Esophagus muscularis mucosa (tissue), 3 donors: ENCODE results near the gene PRKAG2.

ENCODE experiments used
- POLR2AphosphoS5 ChIP-seq, 2 donors: sonication (generic); formaldehyde crosslinking; IDR thresholded peaks; one replicate each; pipeline ENCODE4 v1.6.1; 2017; ENCODE audit warnings: antibody characterized with exemption in 2 of 2
- TF ChIP-seq, protein P1 (sequence below), 3 experiments: fragments of 200-600 bp in 2 of 3; fragments of 450-650 bp in 1 of 3; sonication (generic) in 2 of 3; IDR thresholded peaks; one replicate each; pipeline ENCODE4 v1.5.1; 2017 to 2019; ENCODE audit warnings: antibody characterized with exemption in 3 of 3, mild to moderate bottlenecking in 2 of 3, moderate library complexity in 1 of 3

DNA sequence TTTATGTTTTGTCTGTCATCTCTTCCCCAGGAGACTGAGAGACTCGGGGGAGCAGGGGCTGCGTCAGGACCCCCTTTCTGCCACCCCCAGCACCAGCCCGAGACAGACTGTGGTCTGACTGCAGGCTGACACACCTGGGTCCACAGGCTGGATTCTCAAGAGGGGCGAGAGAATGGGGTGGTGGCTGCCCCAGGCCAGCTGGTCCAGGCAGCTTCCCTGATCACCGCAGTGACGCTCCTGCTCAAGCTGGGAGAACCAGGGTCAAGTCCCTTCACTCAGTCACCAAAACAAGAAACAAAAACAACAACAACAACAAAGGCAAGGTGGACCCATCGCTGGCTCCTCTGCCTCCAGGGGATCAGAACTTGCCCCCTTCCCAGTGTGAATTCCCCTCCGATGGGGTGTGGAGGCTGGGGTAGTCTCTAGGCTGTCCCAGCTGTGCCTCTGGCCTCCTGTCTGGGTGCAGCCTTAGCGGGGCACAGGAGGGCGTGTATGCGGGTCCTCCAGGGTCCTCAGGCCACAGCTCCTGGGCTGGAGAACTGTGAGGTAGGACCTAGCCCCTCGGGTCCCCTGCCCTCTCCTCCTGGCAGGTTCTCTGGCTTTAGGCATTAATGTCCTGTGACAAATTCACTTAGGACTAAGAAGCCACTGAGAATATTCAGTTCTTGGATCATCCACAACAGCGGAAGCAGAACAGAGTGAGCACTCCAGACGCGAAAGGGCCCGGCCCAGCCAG is 40.6 kb downstream of the PRKAG2 start:
- TF ChIP-seq, protein P1, sequence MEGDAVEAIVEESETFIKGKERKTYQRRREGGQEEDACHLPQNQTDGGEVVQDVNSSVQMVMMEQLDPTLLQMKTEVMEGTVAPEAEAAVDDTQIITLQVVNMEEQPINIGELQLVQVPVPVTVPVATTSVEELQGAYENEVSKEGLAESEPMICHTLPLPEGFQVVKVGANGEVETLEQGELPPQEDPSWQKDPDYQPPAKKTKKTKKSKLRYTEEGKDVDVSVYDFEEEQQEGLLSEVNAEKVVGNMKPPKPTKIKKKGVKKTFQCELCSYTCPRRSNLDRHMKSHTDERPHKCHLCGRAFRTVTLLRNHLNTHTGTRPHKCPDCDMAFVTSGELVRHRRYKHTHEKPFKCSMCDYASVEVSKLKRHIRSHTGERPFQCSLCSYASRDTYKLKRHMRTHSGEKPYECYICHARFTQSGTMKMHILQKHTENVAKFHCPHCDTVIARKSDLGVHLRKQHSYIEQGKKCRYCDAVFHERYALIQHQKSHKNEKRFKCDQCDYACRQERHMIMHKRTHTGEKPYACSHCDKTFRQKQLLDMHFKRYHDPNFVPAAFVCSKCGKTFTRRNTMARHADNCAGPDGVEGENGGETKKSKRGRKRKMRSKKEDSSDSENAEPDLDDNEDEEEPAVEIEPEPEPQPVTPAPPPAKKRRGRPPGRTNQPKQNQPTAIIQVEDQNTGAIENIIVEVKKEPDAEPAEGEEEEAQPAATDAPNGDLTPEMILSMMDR (IDR thresholded peaks at IDR 0.05), result no peak
- no peak for TF ChIP-seq POLR2AphosphoS5 (IDR thresholded peaks at IDR 0.05)
